Activated naive CD4-positive, alpha-beta T cell treated with anti-CD3 and anti-CD28 coated beads, Interleukin-2, amount 50 U/mL, for 24 hours (primary cell): ENCODE results near the gene GKAP1.
"Not testable (repeated sequence)": the region's sequence is repeated elsewhere in the genome, so short reads cannot be mapped to it uniquely, and the experiment has no call there.

Source experiments
- H3K27ac Mint-ChIP-seq: one replicate; pipeline ENCODE4 v1.8.0; 2021; ENCODE audit warnings: mild to moderate bottlenecking, mixed read lengths
- H3K27me3 Mint-ChIP-seq: one replicate; pipeline ENCODE4 v1.8.0; 2021; ENCODE audit warnings: mixed read lengths
- H3K36me3 Mint-ChIP-seq: one replicate; pipeline ENCODE4 v1.8.0; 2021; ENCODE audit warnings: mixed read lengths
- H3K4me1 Mint-ChIP-seq: one replicate; pipeline ENCODE4 v1.8.0; 2021; ENCODE audit warnings: mixed read lengths
- H3K4me3 Mint-ChIP-seq: one replicate; pipeline ENCODE4 v1.8.0; 2021; ENCODE audit warnings: mild to moderate bottlenecking, mixed read lengths
- H3K9me3 Mint-ChIP-seq: one replicate; pipeline ENCODE4 v1.8.0; 2021; ENCODE audit warnings: mixed read lengths

Gene GKAP1

DNA sequence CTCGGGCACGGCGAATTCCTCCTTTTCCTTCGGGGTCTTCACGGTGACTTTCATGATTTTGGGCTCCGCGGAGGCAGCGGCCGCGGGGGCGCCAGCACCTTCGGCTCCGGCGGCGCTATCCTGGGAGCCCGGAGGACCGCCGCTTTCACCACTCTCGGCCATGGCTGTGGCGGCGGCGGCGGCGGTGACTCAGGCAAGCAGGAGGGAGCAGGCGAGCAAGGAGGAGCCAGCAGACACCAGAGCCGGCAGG is 110.1 kb downstream of the GKAP1 start:
- Mint-ChIP-seq H3K27ac (peak overlapping the region; percentile 99), H3K4me1 (peaks cover 53% of the 10 kb centered on the region), H3K4me3 (peak overlapping the region; percentile 89), H3K36me3 (peaks cover 11% of the 10 kb centered on the region), H3K9me3 (no peaks in the 10 kb centered on the region), H3K27me3 (no peaks in the 10 kb centered on the region)

DNA sequence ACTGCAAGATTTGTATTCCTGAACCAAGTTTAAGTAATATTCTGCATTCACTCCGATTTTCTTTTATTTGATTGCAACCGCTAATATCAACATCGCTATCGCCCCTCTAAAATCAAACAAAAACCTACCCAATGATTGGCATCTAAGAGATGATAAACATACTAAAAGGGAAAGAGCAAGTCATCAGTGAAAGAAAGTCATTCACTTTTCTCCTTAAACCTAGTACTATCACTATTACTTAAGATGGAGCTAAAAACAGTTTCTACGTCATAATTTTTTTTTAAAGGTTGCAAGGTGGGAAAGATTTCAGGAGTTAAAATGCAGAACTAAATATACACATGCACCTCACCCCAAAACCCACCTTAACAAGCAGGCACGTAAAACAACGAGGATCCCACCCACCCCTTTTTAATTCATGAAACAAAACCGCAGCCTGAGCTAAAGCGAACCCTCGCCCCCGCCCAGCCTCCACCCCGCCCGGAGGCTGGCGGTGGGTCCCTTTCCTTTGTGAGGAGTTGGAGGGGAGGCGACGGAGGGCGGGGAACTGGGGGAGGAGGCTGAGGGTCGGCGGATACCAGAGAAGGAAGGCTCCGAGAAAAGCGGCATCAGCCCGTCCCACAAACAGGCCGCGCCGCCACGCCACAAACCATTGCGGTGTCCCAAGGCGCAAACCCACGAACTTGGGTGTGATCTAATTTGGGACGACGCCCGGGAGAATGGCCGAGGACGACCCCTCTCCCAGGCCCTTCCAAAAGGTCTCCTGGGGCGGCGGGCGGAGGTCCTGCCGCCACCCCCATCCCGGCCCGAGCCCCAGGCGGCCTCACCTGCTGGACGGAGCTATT is 110.7 kb downstream of the GKAP1 start:
- Mint-ChIP-seq H3K36me3 (peaks cover 11% of the 10 kb centered on the region), H3K9me3 (no peaks in the 10 kb centered on the region), H3K4me1 (peaks cover 58% of the 10 kb centered on the region), H3K27me3 (no peaks in the 10 kb centered on the region), H3K4me3 (peak overlapping the region; percentile 89), H3K27ac (peak overlapping the region; percentile 90)

DNA sequence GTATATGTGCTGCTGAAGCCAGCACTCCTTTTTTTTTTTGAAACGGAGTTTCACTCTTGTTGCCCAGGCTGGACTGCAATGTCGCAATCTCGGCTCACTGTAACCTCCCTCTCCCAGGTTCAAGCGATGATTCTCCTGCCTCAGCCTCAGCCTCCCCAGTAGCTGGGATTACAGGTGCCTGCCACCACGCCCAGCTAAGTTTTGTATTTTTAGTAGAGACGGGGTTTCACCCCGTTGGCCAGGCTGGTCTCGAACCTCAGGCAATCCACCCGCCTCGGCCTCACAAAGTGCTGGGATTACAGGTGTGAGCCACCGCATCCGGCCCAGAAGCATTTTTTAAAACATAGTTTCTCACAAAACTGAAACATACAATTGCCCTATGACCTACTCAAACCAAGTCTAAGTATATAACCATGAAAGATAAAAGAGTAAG is 112.3 kb downstream of the GKAP1 start:
- peaks cover 72% of the 10 kb centered on the region for H3K4me1 Mint-ChIP-seq
- H3K27me3 Mint-ChIP-seq, H3K9me3 Mint-ChIP-seq: not testable (repeated sequence)
- H3K36me3 Mint-ChIP-seq = peaks cover 11% of the 10 kb centered on the region
- peak overlapping the region; percentile 90 for H3K27ac Mint-ChIP-seq
- H3K4me3 Mint-ChIP-seq = peak overlapping the region; percentile 89

DNA sequence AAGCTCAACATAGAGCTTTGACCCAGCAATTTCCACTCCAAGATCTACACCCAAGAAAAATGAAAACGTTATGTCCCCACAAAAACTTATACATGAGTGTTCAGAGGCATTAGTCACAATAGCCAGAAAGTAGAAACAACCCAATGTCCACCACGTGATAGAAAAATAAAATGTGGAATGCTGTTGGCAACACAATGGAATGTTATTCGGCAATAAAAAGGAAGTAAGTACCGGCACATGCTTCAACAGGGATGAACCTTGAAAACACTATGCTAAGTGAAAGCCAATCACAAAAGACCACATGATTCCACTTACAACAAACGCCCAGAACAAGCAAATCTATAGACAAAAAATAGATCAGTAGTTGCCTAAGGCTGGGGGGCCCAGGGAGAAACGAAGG is 115.8 kb downstream of the GKAP1 start:
- peaks cover 88% of the 10 kb centered on the region for H3K4me1 Mint-ChIP-seq
- H3K27ac Mint-ChIP-seq = peak overlapping the region; percentile 62
- peak overlapping the region; percentile 60 for H3K4me3 Mint-ChIP-seq
- H3K9me3 Mint-ChIP-seq = no peaks in the 10 kb centered on the region
- H3K27me3 Mint-ChIP-seq = no peaks in the 10 kb centered on the region
- peaks cover 11% of the 10 kb centered on the region for H3K36me3 Mint-ChIP-seq

DNA sequence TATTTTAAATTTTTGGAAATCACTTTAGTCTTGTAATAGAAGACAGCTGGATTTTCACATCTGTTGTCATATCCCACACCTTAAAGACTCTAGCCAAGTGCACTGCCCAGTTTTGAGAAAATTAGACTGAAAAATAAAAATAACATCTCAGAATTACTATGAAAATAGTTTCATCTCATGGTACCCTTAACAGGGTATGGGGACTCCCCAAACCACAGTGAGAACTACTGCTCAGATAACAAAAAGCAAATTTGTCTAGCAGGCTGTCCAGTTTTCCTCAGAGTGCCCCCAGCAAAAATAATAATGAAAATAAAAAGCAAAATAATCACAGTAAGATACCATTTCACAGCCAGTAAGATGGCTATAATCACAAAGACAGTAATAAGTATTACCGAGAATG is 116.3 kb downstream of the GKAP1 start:
- Mint-ChIP-seq H3K4me1 (peaks cover 86% of the 10 kb centered on the region), H3K36me3 (peaks cover 9% of the 10 kb centered on the region), H3K9me3 (no peaks in the 10 kb centered on the region), H3K4me3 (peak overlapping the region; percentile 60), H3K27ac (peak overlapping the region; percentile 62), H3K27me3 (no peaks in the 10 kb centered on the region)

DNA sequence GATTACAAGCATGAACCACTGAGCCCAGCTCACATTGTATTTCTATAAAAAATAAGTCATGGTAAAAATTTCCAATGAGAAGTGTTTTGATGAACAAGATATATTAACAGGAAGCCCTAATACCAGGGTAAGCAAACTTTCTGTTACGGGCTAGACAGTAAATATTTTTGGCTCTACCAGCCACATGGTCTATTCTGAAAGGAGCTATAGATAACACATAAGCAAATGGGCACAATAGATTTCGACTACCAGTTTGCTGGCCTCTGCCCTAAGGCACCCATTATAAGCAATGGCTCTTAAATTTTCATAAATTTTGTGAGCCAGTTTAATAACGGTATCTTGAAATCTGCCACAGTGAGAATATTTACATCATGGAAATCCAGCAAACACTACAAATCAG is 118.0 kb downstream of the GKAP1 start:
- Mint-ChIP-seq H3K36me3 (no peaks in the 10 kb centered on the region), H3K4me1 (peaks cover 82% of the 10 kb centered on the region), H3K4me3 (peak overlapping the region; percentile 27), H3K27ac (no peak overlapping the region), H3K27me3 (no peaks in the 10 kb centered on the region), H3K9me3 (no peaks in the 10 kb centered on the region)

DNA sequence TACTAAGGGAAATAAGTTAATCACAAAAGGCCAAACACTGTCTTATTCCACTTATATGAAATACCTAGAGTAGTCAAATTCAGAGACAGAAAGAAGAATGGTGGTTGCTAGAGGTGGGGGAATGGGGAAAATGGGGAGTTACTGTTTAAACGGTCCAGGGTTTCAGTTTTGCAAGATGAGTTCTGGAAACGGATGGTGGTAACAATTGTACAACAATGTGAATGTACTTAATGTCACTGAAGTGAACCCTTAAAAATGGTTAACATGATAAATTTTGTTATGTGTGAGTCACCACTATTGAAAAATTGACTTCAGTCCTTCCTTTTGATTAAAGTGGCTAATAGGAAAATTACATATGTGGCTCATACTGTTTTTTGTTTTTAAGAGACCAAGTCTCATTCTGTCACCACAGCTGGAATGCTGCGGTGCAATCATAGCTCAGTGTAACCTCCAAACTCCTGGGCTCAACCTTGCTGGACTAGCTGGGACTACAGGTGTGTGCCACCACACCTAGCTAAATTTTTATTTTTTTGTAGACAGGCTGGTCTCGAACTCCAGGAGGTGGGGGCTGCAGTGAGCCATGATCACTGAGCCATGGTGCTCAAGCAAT is 118.5 kb downstream of the GKAP1 start:
- H3K4me1 Mint-ChIP-seq = peaks cover 83% of the 10 kb centered on the region
- H3K4me3 Mint-ChIP-seq = no peak overlapping the region
- no peaks in the 10 kb centered on the region for H3K27me3 Mint-ChIP-seq
- H3K36me3 Mint-ChIP-seq = no peaks in the 10 kb centered on the region
- no peaks in the 10 kb centered on the region for H3K9me3 Mint-ChIP-seq
- peak overlapping the region; percentile 39 for H3K27ac Mint-ChIP-seq

DNA sequence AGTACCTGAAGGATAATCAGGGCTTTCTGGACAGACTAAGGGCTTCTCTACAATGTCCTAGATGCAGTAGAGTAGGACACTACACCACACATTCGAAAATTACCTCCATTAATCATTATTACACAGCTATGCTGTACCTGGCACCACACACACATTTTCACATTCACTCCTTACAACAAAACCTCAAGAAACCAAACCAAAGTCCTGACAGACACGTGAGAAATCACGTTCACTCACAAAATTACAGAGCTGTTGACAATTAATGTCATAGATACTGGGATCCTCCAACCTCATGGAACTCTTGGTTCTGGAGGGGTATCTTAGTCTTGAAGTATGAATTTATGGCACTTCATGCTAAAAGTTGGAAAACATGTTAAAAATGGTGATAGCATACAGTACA is 126.1 kb downstream of the GKAP1 start:
- H3K4me3 Mint-ChIP-seq = no peak overlapping the region
- peaks cover 87% of the 10 kb centered on the region for H3K4me1 Mint-ChIP-seq
- H3K9me3 Mint-ChIP-seq = no peaks in the 10 kb centered on the region
- H3K27me3 Mint-ChIP-seq = no peaks in the 10 kb centered on the region
- H3K36me3 Mint-ChIP-seq = no peaks in the 10 kb centered on the region
- H3K27ac Mint-ChIP-seq = peak overlapping the region; percentile 14
